Measurements from ENCODE around the gene SLC39A7.

SLC39A7 gene

GRCh38 chr6:33204165-33204414 is 3.4 kb downstream of the SLC39A7 start:
- H3K27me3 ChIP-seq (ENCODE audit: insufficient read depth, poor library complexity, severe bottlenecking), result no peaks in the 10 kb centered on the region
- DNase-seq (ENCODE audit: low read depth in 1 of 2, low spot score in 1 of 2), result no peak
- no peak for TF ChIP-seq CTCF (IDR thresholded peaks at IDR 0.05; ENCODE audit: insufficient read depth, low read length)
- TF ChIP-seq GABPA (IDR thresholded peaks at IDR 0.05; ENCODE audit: low read depth), result no peak
- TF ChIP-seq REST (IDR thresholded peaks at IDR 0.05; ENCODE audit: insufficient replicate concordance, low read depth), result no peak
- TF ChIP-seq POLR2AphosphoS5 (IDR thresholded peaks at IDR 0.05; ENCODE audit: low read depth), result no peak
- TF ChIP-seq SPI1 (IDR thresholded peaks at IDR 0.05; ENCODE audit: borderline replicate concordance, low read depth), result no peak
- no peak overlapping the region for H3K4me3 ChIP-seq (replicated peaks; ENCODE audit: insufficient read depth, low read length)
- H3K27ac ChIP-seq (replicated peaks), result no peak overlapping the region

- DNase-seq (ENCODE audit: low read depth in 1 of 2, low spot score in 1 of 2), result peak in 1 of 2 experiments; percentile 30
- no peak within 1 kb of the TSS for H3K4me3 ChIP-seq (replicated peaks; ENCODE audit: insufficient read depth, low read length)
- no peaks in the 10 kb centered on the region for H3K27me3 ChIP-seq (ENCODE audit: insufficient read depth, poor library complexity, severe bottlenecking)
- no peak within 1 kb of the TSS for H3K27ac ChIP-seq (replicated peaks)
- peak; percentile 38; the same call in 1 of the 2 replicates for TF ChIP-seq POLR2AphosphoS5 (IDR thresholded peaks at IDR 0.05; ENCODE audit: low read depth)
- no peak for TF ChIP-seq GABPA (IDR thresholded peaks at IDR 0.05; ENCODE audit: low read depth)
Measured at GRCh38 chr6:33204415-33205190, 3.9 kb downstream of the SLC39A7 start, which contains the start of gene HSD17B8. HSD17B8 (plus strand) TSS chr6:33204655; CDS start chr6:33204669, 14 bp downstream.

- Histone ChIP-seq H3K27me3 (ENCODE audit: insufficient read depth, poor library complexity, severe bottlenecking) (no peaks in the 10 kb centered on the region), H3K4me3 (replicated peaks; ENCODE audit: insufficient read depth, low read length) (no peak overlapping the region), H3K27ac (replicated peaks) (no peak overlapping the region)
- TF ChIP-seq CTCF (IDR thresholded peaks at IDR 0.05; ENCODE audit: insufficient read depth, low read length) (no peak), REST (IDR thresholded peaks at IDR 0.05; ENCODE audit: insufficient replicate concordance, low read depth) (no peak), GABPA (IDR thresholded peaks at IDR 0.05; ENCODE audit: low read depth) (no peak), SPI1 (IDR thresholded peaks at IDR 0.05; ENCODE audit: borderline replicate concordance, low read depth) (no peak), POLR2AphosphoS5 (IDR thresholded peaks at IDR 0.05; ENCODE audit: low read depth) (0 out of 2 replicates have a peak, but pooled peaks have one; percentile 37)
- no peak for DNase-seq (ENCODE audit: low read depth in 1 of 2, low spot score in 1 of 2)
Measured at GRCh38 chr6:33205191-33206026, 4.7 kb downstream of the SLC39A7 start.

Measured in HL-60 (cell line).